Epithelial cell of proximal tubule (primary cell): ENCODE results near the gene IFT43. TPM values are rescaled to one million over a fixed set of nuclear protein-coding genes. Genes with fewer than 3 reads are reported as not detected.

Experiments used
- DNase-seq: peaks from one replicate; pipeline ENCODE4 v3.0.0-alpha.2; 2011; ENCODE audit warnings: low read depth
- H3K4me3 ChIP-seq: 2 replicates; pipeline ENCODE4 v1.5.1; 2011; ENCODE audit warnings: low read depth, mild to moderate bottlenecking, low read length
- total RNA-seq: library from RNA; depleted of rRNA; stranded (reverse); fragments of >200 nt; gene quantifications from 2 replicates; pipeline ENCODE4 v1.2.3, GENCODE V29; 2015
- TF ChIP-seq, protein P1 (sequence below): conservative IDR thresholded peaks from 2 replicates; pipeline ENCODE4 v1.5.1; 2012; ENCODE audit warnings: low read depth, mild to moderate bottlenecking, low read length

The IFT43 gene
- total RNA-seq: 28.3 and 28.6 TPM in 2 replicates

DNA sequence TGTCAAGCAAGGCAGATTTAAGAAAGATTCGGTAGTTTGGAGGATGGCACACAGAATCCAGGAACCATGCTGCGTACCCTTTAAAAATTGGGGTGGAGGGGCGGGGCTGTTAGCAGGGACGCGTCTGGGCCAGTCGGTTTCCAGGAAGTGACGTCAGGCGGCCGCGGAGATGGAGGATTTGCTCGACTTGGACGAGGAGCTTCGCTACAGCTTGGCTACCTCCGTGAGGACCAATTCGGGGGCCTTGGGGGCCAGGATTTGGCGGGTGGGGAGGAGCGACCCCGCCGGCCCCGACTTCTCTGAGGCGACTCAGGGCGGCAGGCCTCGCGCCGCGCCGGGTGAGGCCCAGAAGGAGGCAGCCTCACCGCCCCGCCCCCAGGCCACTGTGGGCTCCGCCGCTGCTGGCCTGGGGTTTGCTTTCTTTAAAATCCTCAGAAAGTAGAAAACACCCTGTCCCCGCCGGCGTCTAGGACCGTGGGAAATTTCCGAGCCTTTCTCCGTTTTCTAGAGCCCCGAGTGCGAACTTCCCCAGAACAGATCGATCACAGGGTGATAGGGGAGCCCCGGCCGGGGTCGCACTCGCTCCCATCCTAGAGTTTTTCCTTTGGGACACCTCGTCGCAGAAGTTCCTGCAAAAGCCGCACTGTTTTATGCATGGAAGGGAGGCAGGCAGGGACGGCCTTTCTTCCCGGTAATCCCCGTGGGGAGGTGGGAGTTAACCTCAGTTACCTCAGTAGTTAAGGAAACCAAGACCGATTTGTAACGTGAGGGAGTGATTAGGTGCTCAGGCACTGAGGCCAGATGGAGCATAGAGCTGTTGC lies at the start of gene IFT43:
TSS of gene IFT43 (plus strand) at position 146 of the 821 bp plus-strand sequence. CDS start at position 170, 24 bp downstream.
- DNase-seq: no peak
- peak within 1 kb of the TSS; percentile 98 for H3K4me3 ChIP-seq
- TF ChIP-seq, protein P1, sequence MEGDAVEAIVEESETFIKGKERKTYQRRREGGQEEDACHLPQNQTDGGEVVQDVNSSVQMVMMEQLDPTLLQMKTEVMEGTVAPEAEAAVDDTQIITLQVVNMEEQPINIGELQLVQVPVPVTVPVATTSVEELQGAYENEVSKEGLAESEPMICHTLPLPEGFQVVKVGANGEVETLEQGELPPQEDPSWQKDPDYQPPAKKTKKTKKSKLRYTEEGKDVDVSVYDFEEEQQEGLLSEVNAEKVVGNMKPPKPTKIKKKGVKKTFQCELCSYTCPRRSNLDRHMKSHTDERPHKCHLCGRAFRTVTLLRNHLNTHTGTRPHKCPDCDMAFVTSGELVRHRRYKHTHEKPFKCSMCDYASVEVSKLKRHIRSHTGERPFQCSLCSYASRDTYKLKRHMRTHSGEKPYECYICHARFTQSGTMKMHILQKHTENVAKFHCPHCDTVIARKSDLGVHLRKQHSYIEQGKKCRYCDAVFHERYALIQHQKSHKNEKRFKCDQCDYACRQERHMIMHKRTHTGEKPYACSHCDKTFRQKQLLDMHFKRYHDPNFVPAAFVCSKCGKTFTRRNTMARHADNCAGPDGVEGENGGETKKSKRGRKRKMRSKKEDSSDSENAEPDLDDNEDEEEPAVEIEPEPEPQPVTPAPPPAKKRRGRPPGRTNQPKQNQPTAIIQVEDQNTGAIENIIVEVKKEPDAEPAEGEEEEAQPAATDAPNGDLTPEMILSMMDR: no peak

DNA sequence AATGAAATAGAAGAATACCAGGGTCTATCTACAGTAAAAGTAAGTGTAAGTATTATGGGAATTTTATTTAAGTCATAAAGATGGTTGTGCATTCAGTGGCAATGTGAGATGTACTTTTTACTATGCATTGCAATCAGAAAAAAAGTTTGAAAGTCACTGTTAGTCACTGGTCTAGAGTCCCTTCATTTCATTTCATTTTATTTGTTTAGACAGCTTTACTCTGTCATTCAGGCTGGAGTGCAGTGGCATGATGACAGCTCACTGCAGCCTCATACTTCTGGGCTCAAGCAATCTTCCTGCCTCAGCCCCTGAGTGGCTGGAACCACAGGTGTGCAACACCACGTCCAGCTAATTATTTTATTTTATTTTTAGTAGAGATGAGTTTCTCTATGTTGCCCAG lies 46.4 kb upstream of the IFT43 start:
- H3K4me3 ChIP-seq: no peak overlapping the region
- no peak for DNase-seq
- TF ChIP-seq, protein P1: no peak

GRCh38 chr14:75941030-75941429 lies 44.5 kb upstream of the IFT43 start:
- no peak for DNase-seq
- H3K4me3 ChIP-seq: no peak overlapping the region
- TF ChIP-seq, protein P1: no peak

DNA sequence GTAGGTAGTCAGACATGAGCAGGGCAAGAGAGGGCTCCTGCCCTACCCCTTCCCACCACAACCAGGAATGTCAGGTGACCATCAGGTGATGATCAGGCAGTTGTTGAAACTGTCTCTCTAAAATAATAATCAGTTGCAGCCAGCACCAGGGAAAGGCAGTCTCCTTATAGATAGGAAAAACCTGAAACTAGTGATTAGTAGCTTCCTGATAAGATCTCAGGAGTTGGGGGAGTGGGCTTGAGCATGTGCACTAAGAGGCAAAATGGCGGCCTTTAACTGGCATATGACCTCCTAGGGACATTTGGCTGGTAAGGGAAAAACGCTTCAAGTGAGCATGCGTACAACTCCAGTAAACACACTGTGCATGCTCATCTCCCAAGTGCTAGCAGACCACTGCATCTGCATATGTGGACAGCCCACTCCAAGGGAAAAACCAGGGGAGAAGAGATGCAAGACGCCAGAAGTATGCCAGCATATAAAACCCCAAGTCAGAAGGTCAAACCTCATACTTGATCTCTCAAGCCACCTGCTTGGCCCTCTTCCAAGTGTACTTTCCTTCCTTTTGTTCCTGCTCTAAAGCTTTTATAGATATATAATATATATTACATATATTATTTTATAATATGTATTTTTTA lies 40.8 kb upstream of the IFT43 start:
- no peak for DNase-seq
- TF ChIP-seq, protein P1: no peak
- H3K4me3 ChIP-seq: no peak overlapping the region

DNA sequence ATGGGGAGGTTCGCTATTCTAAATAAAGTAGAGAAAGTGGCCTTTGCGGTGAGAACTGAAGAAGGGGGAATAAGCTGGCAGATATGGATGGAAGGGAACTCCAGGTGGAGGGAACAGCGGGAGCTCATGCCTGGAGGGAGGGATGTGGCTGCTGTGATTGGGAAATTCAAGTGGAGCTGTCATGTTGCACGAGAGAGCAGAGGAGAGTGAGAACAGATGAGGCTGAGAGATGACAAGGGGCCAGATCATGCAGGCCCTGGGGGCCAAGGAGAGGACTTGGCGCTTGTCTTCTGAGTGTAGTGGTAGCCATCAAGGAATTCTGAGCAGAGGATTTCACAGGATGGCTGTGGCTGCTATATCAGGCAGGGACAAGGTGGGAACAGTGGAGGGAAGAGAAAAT lies 38.8 kb upstream of the IFT43 start:
- DNase-seq: no peak
- H3K4me3 ChIP-seq: no peak overlapping the region
- TF ChIP-seq, protein P1: no peak

GRCh38 chr14:75952489-75952888 lies 33.1 kb upstream of the IFT43 start:
- TF ChIP-seq, protein P1: no peak
- no peak overlapping the region for H3K4me3 ChIP-seq
- DNase-seq: no peak
